ENCODE data around the gene PPP6C.
"Not testable (repeated sequence)": the region's sequence is repeated elsewhere in the genome, so short reads cannot be mapped to it uniquely, and the experiment has no call there.

Gene PPP6C

DNA sequence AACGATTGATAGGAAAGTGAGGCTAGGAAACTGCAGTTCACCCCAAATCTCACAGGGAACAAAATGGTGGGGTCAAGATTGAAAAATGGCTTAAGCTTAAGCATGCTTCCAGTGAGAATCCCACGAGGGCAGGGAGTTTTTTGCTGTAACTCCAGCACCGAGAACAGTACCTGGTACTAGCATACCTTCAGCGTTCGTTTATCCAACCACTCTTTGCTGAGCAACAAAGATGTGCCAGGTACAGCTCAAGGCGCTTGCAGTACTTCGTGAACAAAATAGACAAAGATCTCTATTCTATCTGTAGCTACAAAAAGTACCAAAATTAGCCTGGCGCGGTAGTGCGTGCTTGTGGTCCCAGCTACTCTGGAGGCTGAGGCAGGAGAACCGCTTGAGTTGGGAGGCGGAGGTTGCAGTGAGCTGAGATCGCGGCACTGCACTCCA is 778 bp upstream of the PPP6C start:
- H3K4me3 ChIP-seq (ENCODE audit: low read depth, low read length): peak overlapping the region; percentile 77
- TF ChIP-seq, protein P1, sequence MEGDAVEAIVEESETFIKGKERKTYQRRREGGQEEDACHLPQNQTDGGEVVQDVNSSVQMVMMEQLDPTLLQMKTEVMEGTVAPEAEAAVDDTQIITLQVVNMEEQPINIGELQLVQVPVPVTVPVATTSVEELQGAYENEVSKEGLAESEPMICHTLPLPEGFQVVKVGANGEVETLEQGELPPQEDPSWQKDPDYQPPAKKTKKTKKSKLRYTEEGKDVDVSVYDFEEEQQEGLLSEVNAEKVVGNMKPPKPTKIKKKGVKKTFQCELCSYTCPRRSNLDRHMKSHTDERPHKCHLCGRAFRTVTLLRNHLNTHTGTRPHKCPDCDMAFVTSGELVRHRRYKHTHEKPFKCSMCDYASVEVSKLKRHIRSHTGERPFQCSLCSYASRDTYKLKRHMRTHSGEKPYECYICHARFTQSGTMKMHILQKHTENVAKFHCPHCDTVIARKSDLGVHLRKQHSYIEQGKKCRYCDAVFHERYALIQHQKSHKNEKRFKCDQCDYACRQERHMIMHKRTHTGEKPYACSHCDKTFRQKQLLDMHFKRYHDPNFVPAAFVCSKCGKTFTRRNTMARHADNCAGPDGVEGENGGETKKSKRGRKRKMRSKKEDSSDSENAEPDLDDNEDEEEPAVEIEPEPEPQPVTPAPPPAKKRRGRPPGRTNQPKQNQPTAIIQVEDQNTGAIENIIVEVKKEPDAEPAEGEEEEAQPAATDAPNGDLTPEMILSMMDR (IDR thresholded peaks at IDR 0.05; ENCODE audit: low read depth, low read length, missing control alignments): no peak
- DNase-seq (ENCODE audit: low read depth): no peak

DNA sequence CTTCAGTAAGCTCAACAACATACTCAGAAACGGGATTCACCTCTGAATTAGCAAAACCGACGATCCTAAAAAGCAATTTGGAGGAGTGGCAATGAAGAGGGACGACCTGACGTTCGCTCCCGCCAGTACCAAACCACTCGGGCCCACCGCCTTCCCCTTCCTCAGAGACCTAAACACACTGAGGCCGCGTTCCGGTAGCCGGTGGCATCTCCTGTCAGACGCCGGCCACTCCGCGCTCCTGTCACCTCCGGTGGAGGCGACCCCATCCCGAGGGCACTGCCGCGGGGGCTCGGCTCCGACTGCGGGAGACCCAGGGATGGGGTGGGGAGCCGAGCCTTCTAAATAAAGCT is 617 bp downstream of the PPP6C start:
- TF ChIP-seq, protein P1 (IDR thresholded peaks at IDR 0.05; ENCODE audit: low read depth, low read length, missing control alignments): no peak
- peak overlapping the region; percentile 77 for H3K4me3 ChIP-seq (ENCODE audit: low read depth, low read length)
- DNase-seq (ENCODE audit: low read depth): no peak

DNA sequence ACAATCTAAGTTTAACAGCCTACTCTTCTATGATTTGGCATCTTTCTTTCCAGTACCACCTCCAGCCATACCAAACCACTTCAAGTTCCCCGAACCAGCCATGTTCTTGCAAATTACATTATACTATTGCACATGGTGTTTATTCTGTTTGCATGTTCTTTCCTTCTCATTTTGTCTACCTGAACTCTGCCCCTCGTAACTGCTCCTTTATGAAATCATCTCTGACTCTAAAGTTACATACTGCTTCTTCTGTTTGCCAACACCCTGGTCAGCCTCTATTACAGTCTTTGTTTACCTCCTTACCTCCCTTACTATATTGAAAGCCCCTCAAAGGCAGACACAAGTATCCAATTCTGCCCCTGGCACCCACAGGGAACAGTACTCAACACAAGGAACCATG is 6.0 kb downstream of the PPP6C start:
- H3K4me3 ChIP-seq (ENCODE audit: low read depth, low read length): no peak overlapping the region
- TF ChIP-seq, protein P1 (IDR thresholded peaks at IDR 0.05; ENCODE audit: low read depth, low read length, missing control alignments): no peak
- no peak for DNase-seq (ENCODE audit: low read depth)

DNA sequence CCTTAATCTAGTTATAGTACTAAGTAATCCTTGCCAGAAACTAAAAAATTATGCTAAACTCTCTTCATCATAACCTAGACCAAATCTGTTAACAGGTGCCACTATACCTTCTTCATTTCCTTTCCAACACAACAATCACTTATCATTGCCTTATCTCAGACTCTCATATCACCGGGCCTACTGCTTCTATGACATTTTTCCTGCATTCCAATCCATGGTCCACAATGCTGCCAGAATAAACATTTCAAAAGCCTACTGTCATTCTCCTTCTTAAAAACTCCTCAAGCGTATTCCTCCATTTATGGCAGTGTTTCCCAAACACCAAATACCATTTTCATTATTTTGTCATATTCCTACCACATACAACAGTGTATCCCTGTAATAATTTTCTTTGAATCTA is 6.5 kb downstream of the PPP6C start:
- DNase-seq (ENCODE audit: low read depth): no peak
- TF ChIP-seq, protein P1 (IDR thresholded peaks at IDR 0.05; ENCODE audit: low read depth, low read length, missing control alignments): no peak
- H3K4me3 ChIP-seq (ENCODE audit: low read depth, low read length): no peak overlapping the region

DNA sequence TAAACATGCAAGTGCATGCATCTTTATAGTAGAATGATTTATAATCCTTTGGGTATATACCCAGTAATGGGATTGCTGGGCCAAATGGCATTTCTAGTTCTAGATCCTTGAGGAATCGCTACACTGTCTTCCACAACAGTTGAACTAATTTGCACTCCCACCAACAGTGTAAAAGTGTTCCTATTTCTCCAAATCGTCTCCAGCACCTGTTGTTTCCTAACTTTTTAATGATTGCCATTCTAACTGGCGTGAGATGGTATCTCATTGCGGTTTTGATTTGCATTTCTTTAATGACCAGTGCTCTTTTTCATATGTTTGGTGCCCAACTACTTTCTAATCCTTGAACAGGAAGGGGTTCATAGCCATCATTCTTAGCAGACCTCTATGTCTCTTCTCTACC is 7.8 kb downstream of the PPP6C start:
- DNase-seq (ENCODE audit: low read depth): not testable (repeated sequence)

DNA sequence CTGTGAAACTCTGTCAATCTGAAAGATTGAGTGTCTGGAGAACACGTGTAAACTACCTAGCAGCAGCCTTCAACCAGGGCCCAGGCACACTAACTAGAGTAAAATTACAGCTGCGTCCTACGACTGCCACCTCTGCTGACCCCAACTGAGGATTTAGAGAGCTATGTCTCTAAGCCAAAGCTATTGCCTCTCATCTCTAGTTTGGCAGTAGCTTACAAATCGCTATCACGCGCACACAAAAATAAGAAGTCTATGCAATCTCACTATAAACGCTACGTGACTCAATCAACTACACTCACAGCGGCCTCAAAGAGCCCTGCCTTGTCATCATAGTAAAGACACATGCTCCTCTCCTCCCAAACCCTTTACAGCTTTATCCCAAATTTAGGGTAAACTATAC is 8.7 kb downstream of the PPP6C start:
- no peak for DNase-seq (ENCODE audit: low read depth)
- TF ChIP-seq, protein P1 (IDR thresholded peaks at IDR 0.05; ENCODE audit: low read depth, low read length, missing control alignments): no peak
- no peak overlapping the region for H3K4me3 ChIP-seq (ENCODE audit: low read depth, low read length)

More for the DNA sequence above, 7.8 kb downstream of the PPP6C start:
- H3K4me3 ChIP-seq (ENCODE audit: low read depth, low read length): not testable (repeated sequence)

DNA sequence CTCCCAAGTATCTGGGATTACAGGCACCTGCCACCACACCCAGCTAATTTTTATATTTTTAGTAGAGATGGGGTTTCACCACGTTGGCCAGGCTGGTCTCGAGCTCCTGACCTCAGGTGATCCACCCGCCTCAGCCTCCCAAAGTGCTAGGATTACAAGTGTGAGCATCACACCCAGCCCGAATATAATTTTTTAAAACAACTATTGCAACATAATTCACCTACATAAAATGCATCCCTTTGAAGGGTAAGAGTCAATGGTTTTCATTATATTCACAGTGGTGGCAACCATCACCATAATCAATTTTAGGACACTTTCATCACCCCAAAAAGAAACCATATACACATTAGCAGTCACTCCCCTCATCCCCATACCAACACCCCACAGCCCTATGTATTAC is 9.8 kb downstream of the PPP6C start:
- DNase-seq (ENCODE audit: low read depth); H3K4me3 ChIP-seq (ENCODE audit: low read depth, low read length): not testable (repeated sequence)

DNA sequence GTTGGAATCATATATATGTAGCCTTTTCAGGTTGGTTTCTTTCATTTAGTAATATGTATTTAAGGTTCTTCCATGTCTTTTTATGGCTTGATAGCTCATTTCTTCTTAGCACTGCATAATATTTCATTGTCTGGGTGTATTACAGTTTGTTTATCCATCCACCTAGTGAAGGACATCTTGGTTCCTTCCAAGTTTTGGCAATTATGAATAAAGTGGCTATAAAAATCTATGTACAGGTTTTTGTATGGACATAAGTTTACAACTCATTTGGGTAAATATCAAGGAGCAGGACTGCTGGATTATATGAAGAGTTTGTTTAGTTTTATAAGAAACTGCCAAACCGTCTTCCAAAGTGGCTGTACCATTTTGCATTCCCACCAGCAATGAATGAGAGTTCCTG is 11.7 kb downstream of the PPP6C start:
- H3K4me3 ChIP-seq (ENCODE audit: low read depth, low read length): no peak overlapping the region
- DNase-seq (ENCODE audit: low read depth): no peak
- TF ChIP-seq, protein P1 (IDR thresholded peaks at IDR 0.05; ENCODE audit: low read depth, low read length, missing control alignments): no peak

All from GM12864 (cell line).